Right lobe of liver (tissue), 4 donors: ENCODE data around the gene FEV.

Experiments
- POLR2A ChIP-seq: fragments of 450-650 bp; IDR thresholded peaks from one replicate; pipeline ENCODE4 v1.6.1; 2017; ENCODE audit warnings: antibody characterized with exemption, mild to moderate bottlenecking
- TF ChIP-seq, protein P1 (sequence below), 4 donors: fragments of 200-600 bp in 3 of 4; fragments of 450-650 bp in 1 of 4; IDR thresholded peaks; one replicate each; pipeline versions ENCODE4 v1.5.1 to v1.8.0; 2016 to 2022; ENCODE audit warnings: antibody characterized with exemption in 4 of 4, mild to moderate bottlenecking in 2 of 4
- donor health status: DM: no; HTN: no; CAD: no.
- donor health status: DM: no; HTN: no; CAD: no.
- donor health status: DM: no; HTN: yes; CAD: no.

- TF ChIP-seq, protein P1, sequence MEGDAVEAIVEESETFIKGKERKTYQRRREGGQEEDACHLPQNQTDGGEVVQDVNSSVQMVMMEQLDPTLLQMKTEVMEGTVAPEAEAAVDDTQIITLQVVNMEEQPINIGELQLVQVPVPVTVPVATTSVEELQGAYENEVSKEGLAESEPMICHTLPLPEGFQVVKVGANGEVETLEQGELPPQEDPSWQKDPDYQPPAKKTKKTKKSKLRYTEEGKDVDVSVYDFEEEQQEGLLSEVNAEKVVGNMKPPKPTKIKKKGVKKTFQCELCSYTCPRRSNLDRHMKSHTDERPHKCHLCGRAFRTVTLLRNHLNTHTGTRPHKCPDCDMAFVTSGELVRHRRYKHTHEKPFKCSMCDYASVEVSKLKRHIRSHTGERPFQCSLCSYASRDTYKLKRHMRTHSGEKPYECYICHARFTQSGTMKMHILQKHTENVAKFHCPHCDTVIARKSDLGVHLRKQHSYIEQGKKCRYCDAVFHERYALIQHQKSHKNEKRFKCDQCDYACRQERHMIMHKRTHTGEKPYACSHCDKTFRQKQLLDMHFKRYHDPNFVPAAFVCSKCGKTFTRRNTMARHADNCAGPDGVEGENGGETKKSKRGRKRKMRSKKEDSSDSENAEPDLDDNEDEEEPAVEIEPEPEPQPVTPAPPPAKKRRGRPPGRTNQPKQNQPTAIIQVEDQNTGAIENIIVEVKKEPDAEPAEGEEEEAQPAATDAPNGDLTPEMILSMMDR (IDR thresholded peaks at IDR 0.05) = no peak
- no peak for TF ChIP-seq POLR2A
Observed at GRCh38 chr2:218975060-218975777, 9.8 kb downstream of the FEV start.
